Measurements from ENCODE around the gene PILRA.
"Not testable (repeated sequence)": the region's sequence is repeated elsewhere in the genome, so short reads cannot be mapped to it uniquely, and the experiment has no call there.

The PILRA gene

DNA sequence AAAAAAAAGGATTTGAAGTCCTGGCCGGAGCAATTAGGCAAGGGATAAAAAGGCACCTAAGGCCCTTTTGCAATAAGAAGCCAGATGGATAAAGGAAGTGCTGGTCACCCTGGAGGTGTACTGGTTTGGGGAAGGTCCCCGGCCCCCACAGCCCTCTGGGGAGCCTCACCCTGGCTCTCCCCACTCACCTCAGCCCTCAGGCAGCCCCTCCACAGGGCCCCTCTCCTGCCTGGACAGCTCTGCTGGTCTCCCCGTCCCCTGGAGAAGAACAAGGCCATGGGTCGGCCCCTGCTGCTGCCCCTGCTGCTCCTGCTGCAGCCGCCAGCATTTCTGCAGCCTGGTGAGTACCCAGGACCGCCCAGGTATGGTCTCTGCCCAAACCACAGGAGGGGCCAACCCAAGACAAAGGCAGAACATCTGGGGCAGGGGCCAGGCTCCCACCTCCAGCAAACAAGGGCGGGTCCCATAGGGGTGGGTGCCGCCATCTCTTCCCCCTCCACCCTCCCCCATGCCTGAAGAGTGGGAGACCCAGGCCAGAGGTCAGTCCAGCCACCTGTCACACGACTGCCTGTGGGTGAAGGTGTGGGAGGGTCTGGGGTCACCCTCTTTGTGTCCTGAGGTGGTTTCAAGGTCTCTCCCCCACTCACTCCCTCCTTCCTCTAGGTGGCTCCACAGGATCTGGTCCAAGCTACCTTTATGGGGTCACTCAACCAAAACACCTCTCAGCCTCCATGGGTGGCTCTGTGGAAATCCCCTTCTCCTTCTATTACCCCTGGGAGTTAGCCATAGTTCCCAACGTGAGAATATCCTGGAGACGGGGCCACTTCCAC is 15.0 kb upstream of the PILRA start, which contains the start of gene PILRB:
Gene PILRB, plus strand, starts transcription at position 91 of the 830 bp plus-strand sequence. Its CDS starts 186 bp downstream, at position 277.
- no peak for DNase-seq

DNA sequence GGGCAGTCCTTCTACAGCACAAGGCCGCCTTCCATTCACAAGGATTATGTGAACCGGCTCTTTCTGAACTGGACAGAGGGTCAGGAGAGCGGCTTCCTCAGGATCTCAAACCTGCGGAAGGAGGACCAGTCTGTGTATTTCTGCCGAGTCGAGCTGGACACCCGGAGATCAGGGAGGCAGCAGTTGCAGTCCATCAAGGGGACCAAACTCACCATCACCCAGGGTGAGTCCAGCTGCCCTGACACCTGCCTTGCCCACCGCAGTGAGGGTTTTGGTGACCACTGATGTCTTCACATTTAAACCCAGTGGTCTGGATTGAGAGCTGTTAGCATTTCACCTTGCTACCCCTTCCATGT is 14.5 kb upstream of the PILRA start:
- DNase-seq = no peak

DNA sequence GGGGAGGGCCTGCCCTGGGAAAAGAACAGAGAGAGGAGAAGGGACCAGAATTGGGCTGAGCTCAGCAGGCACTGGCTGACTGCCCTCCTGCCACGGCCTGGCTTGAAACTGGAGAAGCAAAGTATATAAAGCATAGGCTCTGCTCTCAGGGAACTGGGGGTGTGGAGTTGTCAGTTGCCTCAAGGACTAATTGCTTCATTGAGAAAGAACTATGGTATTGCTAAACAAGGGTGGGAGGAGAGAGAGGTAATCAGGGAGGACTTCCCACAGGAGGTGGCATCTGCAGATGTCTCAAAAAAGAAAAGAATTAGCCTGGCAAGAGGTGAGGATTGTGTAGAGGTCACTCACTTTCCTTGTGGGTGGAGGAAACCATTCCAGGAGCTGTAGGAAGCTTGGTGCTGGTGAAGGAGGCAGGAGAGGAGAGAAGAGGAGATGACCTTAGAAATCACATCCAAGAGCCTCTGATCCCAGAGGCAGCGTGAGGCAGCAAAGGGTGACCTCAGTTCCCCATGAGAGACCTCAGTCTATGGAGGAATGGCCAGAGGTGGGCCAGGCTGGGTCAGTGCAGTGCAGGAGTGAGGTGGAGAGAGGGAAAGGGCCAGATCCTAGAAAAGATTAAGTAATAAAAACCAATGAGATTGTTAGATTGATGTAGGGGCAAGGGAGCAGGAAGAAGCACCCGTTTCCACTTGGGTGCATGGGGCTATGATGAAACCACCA is 13.0 kb upstream of the PILRA start:
- no peak for DNase-seq

DNA sequence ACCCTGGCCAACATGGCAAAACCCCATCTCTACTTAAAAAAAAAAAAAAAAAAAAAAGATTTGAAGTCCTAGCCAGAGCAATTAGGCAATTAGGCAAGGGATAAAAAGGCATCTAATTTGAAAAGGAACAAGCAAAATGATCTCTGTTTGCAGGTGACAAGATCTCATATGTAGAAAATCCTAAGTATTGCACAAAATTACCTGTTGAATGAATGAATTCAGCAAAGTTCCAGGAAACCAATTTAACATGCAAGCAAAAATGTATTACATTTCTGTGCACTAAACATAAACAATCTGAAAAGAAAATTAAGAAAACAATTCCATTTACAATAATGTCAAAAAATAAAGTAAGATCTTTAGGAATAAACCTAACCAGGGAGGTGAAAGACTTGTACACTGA is 10.2 kb upstream of the PILRA start:
- DNase-seq = no peak

DNA sequence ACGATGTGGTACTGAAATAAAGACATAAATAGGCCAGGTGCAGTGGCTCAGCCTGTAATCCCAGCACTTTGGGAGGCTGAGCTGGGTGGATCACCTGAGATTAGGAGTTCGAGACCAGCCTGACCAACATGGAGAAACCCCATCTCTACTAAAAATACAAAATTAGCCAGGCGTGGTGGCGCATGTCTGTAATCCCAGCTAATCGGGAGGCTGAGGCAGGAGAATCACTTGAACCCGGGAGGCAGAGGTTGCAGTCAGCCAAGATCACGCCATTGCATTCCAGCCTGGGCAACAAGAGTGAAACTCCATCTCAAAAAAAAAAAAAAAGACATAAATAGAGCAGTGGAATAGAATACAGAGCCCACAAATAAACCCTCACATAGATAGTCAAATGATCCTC is 9.5 kb upstream of the PILRA start:
- not testable (repeated sequence) for DNase-seq

DNA sequence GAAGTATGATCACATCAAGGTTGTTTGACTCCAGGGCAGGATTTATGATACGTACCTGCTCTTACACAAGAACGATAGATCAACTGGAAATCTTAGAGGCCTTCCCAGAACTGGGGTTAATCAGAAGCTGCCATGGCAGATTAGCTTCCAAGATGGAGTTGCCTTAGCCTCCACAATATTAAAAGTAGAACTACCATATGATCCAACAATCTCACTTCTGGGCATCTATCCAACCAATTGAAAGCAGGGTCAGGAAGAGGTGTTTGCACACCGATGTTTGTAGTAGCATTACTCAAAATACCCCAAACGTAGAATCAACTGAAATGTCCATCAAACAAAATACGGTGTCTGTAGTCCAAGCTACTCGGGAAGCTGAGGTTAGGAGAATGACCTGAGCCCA is 8.8 kb upstream of the PILRA start:
- no peak for DNase-seq

DNA sequence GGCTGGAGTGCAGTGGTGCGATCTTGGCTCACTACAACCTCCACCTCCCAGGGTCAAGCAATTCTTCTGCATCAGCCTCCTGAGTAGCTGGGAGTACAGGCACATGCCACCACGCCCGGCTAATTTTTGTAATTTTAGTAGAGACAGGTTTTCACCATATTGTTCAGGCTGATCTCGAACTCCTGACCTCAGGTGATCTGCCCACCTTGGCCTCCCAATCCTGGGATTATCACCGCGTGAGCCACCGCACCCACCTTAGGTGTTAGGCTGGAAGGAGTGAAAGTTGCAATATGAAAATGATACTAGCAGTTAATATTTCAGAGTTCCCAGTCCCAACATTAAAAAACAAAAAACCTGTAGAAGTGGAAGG is 7.3 kb upstream of the PILRA start:
- DNase-seq = not testable (repeated sequence)

DNA sequence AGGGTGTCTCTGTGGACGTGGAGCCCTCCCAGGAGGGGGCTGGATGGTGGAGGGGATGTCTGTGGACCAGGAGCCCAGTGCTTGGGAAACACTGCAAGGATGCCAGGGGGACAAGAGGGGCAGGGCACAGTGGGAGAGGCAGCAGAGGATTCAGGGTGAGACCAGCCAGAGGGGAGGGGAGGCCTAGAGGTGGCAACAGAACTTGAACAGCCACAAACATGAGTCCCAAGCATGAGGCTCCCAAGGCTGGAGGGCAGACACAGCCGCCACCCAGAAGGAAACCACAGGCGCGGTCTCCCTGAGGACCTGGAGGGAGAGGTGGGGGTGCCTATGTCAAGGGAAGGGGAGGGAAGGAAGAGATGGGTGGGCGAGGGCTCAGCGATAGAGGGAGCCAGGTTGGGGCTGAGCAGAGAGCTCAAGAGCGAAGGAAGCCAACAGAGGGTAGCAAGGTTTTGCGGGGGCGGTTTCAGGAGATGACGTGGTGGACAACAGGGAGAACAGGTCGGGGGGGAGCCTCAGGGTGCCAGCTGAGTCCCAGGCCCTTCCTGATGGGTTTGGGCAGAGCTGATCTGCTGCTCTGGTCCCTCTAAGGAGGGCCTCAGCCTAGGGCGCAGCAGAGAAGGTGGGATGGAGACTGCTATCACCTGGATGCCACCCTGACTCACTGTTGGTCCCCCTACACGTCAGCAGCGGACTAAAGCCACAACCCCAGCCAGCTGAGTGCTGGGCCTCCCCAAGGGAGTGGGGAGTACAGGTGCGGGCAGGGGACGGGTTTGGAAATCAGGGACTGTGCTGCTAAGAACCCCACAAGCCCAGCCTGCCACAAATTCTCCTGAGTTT is 6.7 kb upstream of the PILRA start:
- DNase-seq = peak; percentile 18

DNA sequence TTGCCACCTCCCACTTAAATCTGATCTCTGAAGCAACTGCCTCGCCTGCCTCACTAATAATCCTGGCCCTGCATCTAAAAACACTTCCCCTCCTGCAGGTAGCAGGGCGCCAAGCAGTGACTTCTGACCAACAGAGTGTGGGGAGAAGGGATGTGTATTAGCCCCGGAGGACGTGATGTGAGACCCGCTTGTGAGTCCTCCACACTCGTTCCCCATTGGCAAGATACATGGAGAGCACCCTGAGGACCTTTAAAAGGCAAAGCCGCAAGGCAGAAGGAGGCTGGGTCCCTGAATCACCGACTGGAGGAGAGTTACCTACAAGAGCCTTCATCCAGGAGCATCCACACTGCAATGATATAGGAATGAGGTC is 6.1 kb upstream of the PILRA start:
- no peak for DNase-seq

DNA sequence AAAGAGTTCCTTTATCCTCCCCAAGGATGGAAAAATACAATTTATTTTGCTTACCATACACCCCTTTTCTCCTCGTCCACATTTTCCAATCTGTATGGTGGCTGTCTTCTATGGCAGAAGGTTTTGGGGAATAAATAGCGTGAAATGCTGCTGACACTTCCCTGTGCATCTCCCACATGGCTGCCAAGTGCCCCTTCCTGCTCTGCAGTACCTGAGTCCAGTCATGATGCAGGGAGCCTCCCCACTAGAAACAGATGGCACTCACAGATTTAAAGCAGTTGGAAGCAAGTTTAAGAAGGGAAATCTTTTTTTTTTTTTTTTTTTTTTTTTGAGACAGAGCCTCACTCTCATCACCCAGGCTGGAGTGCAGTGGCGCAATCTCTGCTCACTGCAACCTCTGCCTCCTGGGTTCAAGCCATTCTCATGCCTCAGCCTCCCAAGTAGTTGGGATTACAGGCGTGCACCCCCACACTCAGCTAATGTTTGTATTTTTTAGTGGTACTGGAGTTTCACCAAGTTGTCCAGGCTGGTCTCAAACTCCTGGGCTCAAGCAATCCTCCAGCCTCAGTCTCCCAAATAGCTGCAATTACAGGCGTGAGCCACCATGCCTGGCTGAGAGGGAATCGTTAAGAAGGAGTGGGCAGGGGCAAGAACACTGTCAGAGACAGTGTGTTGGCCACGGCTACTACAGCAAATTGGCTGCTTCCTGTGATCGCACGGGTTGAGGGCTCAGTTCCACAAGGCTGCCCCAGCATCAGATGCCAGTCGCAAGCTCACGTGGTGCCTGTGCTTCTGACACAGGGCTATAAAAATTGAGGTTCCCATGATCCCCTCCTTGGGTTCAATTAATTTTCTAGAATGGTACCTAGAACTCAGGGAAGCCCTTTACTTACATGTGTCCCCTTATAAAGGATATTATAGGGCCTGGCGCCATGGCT is 5.3 kb upstream of the PILRA start:
- DNase-seq = no peak

DNA sequence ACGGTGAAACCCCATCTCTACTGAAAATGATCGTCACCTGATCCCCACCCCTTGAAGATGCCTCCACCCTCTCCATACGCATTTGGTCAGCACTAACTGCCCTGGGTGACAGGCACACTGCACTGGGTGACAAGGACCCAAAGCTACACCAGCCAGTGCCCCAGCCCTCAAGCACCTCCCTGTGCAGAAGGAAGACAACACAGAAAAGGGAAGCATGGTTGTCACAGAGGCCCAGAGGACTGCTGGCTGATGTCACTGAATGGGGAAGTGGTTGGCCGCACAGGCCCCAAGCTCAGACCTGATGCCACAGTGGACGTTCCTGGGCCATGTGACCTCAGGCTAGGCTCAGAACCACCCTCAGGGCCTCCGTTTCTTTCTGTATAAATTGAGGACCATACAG is 4.2 kb upstream of the PILRA start:
- no peak for DNase-seq

DNA sequence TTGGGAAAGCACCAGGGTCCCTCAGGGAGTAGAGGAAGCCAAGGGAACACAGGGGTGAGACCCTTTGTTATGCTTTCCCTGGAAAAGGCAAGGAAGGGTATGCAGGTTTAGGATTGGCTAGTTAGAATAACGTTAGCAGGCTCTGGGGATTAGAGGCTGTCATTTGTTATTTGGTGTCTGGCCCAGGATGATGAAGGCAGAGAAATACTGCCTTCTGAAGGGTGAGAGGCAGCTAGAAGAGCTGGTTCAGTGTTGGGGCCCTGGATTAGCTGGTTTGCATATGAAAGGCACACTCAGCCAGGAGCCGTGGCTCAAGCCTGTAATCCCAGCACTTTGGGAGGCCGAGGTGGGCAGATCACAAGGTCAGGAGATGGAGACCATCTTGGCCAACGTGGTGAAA is 3.0 kb upstream of the PILRA start:
- no peak for DNase-seq

DNA sequence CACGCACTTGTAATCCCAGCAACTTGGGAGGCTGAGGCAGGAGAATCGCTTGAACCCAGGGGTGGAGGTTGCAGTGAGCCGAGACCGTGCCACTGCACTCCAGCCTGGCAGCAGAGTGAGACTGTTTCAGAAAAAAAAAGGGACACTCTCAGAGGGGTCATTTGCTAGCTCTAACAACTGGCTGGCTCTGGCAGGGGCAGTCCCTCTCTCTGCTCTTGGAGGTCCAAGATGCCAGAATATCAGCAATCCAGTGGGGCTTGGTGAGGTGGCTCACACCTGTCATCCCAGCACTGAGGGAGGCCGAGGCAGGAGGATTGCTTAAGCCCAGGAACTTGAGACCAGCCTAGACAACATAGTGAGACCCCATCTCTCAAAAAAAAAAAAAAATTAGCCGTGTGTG is 2.5 kb upstream of the PILRA start:
- no peak for DNase-seq

DNA sequence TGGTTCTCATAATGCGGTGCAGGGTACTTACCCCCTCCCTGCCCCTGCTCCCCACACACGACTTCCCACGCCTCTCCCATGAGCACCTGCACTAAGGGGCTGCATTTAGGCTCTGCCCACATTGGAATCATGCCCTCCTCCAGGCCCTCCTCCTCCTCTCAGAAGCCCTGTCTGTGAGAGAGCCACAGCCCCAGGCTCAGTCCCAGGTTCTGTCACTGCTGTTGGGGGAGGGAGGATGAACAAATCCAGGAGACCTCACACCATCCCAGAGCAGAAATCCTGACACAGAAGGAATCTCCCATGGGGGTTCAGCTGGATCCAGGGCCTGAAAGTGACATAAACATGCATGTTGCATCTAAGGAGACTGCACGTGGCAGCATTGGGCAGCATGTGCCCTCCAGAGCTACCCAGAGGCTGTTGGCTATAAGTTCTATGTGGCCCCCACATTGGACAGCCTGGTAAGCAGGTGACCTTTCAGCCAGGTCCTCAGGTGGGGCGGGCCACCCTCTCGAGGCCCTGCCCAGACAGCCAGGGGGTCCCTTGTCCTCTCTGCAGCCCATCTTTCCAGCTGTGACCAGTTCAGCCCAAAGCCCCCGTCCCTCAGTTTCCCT is 1.6 kb upstream of the PILRA start:
- DNase-seq = no peak

DNA sequence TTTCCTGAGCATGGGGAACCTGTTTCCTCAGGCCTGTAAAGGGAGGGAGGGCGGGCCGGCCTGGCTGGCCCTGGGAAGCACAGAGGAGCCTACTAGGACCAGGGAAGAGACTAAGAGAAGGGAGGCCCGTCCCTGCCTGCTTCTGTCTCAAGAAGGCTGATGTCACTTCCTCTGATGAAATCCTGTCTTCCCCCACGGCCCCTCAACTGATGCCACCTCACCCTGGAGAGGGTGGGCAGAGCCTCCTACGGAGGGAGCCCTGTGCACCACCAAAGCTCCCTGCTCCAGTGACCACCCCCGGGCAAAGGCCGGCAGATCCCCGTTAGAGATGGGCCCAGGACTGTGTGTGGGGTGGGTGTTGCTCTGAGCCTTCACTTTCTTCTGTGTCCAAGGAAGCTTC is 1.0 kb upstream of the PILRA start:
- DNase-seq = peak; percentile 38

DNA sequence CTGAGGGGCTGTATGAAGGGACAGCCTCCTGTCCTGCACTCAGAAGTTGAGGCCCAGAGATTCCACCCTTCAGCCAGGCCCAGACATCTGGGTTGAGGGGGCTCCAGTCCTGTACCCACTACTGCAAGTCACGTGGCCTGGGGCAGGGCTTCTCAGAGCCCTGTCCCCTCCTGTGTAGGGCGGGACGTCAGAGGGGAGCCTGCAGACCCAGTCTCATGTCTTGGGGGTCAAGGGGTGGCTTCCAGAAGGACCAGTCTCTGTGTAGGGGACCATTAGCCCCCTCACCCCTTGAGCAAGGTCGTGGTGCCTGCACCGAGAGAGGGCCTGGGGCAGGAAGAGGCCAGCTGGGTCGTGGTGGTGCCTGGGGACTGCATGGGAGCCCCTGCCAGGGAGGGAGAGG is 593 bp upstream of the PILRA start:
- no peak for DNase-seq

DNA sequence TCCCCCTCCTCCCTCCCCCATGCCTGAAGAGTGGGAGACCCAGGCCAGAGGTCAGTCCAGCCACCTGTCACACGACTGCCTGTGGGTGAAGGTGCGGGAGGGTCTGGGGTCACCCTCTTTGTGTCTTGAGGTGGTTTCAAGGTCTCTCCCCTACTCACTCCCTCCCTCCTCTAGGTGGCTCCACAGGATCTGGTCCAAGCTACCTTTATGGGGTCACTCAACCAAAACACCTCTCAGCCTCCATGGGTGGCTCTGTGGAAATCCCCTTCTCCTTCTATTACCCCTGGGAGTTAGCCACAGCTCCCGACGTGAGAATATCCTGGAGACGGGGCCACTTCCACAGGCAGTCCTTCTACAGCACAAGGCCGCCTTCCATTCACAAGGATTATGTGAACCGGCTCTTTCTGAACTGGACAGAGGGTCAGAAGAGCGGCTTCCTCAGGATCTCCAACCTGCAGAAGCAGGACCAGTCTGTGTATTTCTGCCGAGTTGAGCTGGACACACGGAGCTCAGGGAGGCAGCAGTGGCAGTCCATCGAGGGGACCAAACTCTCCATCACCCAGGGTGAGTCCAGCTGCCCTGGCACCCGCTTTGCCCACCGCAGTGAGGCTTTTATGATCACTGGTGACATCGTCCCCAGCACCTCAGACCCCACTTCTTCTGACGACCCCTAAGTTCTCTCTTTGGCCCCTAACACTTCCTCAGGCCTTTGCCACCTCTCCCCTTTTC is 747 bp downstream of the PILRA start:
- DNase-seq = not testable (repeated sequence)

DNA sequence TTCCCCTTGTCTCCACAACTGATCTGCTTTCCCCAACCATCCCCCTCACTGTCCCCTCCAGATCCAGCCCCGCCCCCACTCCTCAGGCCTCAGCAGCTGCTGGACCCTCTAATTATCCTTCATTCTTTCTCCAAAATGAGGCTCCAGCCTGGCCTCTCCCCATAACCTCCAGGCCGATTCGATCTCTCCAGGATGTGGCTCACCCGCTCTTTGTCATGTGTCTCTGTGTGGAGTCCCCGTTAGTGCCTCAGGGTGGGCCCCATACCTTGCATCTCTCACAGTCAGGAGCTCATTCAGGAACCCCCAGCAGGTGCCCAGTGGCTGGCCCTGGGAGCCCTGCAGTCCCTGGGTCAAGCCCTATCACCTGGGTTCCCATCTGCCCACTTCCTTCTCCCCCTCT is 1.3 kb downstream of the PILRA start:
- DNase-seq = no peak

DNA sequence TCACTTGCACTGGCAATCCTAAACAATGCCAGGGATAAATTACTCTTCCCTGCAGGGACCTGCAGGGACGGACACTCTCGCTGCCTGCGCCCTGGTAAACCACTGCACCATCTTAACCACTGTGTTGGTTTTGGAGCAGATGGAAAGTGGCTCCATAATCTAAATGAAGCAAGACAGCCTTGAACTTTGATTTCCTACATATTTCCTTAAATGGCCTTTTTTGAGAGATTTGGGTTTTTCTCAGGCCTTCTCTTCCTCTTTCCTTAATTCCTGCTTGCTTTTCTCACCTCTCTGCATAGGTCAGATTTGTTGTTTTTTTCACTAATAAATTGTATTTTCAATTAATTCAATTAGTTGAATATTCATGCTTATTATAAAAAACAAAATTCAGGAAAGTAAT is 2.8 kb downstream of the PILRA start:
- DNase-seq = no peak

DNA sequence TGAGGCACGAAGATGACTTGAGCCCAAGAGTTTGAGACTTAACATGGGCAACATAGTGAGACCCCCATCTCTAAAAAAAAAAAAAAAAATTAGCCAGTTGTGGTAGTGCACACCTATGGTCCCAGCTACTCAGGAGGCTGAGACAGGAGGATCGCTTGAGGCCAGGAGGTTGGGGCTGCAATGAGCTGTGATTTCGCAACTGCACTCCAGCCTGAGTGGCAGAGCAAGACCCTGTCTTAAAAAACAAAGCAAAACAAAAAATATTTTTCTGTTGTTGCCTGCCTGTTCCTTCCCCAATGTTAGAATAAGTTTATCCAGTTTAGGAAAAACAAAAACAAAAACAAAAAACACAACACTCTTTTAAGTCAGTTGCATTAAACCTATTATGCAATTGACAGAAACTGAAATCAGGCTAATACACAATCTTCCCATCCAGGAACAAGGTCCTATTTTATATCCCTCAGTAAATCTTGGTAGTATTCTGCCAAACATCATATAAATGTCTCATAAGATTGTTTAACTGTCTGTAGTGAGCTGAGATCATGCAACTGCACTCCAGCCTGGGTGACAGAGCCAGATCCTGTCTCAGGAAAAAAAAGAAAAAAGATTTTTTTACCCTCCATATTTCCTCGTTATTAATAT is 4.9 kb downstream of the PILRA start:
- no peak for DNase-seq

DNA sequence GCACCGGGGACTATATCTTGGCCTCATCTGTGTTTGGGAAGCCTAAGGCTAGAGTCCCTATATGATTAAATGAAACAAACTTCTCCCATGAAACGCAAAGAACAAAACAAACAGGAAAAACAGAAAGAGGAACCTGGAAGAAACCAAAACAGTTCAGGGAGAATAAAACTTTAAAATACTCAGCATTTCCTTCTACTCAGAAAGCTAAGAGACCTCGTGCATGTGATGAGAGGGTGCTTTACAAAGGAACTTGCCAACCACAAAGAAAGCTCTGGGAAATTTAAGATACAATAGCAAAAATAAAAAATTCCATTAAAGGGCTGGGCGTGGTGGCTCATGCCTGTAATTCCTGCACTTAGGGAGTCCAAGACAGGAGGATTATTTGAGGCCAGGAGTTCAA is 6.9 kb downstream of the PILRA start:
- DNase-seq = no peak
